Measurements from ENCODE around the gene UNC45A.

UNC45A gene

DNA sequence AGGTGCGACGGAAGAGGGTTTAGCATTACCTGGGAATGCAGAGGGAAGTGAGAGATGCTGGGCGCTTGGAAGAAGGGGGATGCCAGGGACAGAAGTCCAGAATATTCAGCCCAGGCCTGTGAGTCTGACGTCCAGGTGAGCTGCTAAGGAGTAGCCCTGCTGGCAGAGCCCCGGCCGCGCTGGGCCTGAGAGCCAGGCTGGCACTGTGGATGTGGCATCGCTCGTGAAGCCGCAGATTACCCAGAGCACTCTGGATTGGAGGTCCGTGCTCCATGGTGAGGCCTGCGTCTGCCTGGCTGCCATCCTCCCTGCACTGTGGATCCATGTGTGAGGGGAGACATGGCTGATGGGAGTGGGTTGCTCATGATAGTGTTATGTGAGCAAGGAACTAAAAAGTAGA, 17.5 kb upstream of the UNC45A start:
- peaks cover 17% of the 10 kb centered on the region for H3K4me1 ChIP-seq (ENCODE audit: control insufficient read depth, insufficient read depth, low read depth, low read length)
- WGBS: 98% methylated on average over 12 of the region's 12 CpGs
- H3K9ac ChIP-seq (ENCODE audit: low read length): no peak overlapping the region
- no peak overlapping the region for H3K23ac ChIP-seq (ENCODE audit: low read length in 2 of 2)
- no peaks in the 10 kb centered on the region for H3K9me3 ChIP-seq (ENCODE audit: control insufficient read depth, low read length)
- H3K4me2 ChIP-seq (ENCODE audit: low read length, poor library complexity, severe bottlenecking): no peak overlapping the region
- no peak overlapping the region for H3K18ac ChIP-seq (ENCODE audit: low read depth in 1 of 2, low read length in 2 of 2)
- H2BK120ac ChIP-seq (ENCODE audit: low read depth, low read length): no peak overlapping the region
- no peak overlapping the region for H2AK5ac ChIP-seq (ENCODE audit: low read length, severe bottlenecking)
- no peaks in the 10 kb centered on the region for H3K27me3 ChIP-seq (ENCODE audit: control insufficient read depth in 1 of 2, insufficient read depth in 1 of 2, low read length in 2 of 2)
- H2AFZ ChIP-seq (ENCODE audit: low read depth, low read length): no peak overlapping the region
- DNase-seq: no peak
- H3K27ac ChIP-seq (ENCODE audit: low read length, poor library complexity, severe bottlenecking): no peak overlapping the region
- H2BK12ac ChIP-seq (ENCODE audit: low read length in 2 of 2): peak overlapping the region in 1 of 2 experiments; percentile 9
- H3K79me1 ChIP-seq (replicated peaks; ENCODE audit: low read length, poor library complexity, severe bottlenecking): no peaks in the 10 kb centered on the region
- H3K4ac ChIP-seq (ENCODE audit: low read depth in 1 of 2, low read length in 2 of 2): no peak overlapping the region
- H3K36me3 ChIP-seq (ENCODE audit: control insufficient read depth in 1 of 2, insufficient read depth in 2 of 2, low read depth in 1 of 2, low read length in 2 of 2): peaks cover 56 to 86% of the 10 kb centered on the region in 2 experiments
- no peak overlapping the region for H2BK15ac ChIP-seq (ENCODE audit: low read depth, poor library complexity, severe bottlenecking)
- no peak overlapping the region for H2BK5ac ChIP-seq (ENCODE audit: low read depth, low read length, poor library complexity, severe bottlenecking)
- H4K91ac ChIP-seq (ENCODE audit: low read length): no peak overlapping the region
- H4K8ac ChIP-seq (ENCODE audit: low read length): no peak overlapping the region
- H3K14ac ChIP-seq (ENCODE audit: low read length in 2 of 2): no peak overlapping the region
- no peak overlapping the region for H3K4me3 ChIP-seq (ENCODE audit: insufficient read depth in 1 of 2, low read depth in 1 of 2, low read length in 2 of 2)

DNA sequence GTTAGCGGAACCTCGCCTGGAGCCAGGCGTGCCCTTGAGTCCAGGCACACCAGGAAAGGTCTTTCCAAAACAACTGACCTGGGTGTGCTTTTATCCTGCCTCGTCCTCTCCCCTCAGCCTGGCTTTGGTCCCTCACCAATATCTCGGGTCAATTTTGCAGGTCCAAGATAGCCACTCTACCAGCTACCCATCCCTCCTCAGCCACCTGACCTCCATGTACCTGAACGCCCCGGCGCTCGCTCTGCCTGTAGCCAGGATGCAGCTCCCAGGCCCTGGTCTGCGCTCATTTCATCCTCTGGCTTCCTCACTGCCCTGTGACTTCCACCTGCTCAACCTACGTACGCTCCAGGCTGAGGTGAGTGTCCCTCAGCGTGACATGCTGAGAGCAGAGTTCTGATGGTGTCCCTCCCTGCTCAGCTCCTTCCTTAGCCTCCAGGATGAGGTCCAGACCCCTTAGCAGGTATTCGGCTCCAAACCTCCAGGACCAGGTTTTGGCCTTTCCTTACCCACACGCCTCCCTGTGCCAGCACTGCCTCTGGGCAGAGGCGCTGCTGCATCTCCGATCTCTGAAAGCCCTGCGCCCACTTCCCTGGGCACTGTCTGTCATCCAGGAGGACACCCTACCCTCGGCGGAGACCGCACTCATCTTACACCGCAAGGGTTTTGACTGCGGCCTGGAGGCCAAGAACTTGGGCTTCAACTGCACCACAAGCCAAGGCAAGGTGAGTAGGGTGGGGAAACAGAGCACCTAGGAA, 16.9 kb upstream of the UNC45A start:
- H3K27ac ChIP-seq (ENCODE audit: low read length, poor library complexity, severe bottlenecking): no peak overlapping the region
- no peak overlapping the region for H2BK15ac ChIP-seq (ENCODE audit: low read depth, poor library complexity, severe bottlenecking)
- H2BK5ac ChIP-seq (ENCODE audit: low read depth, low read length, poor library complexity, severe bottlenecking): no peak overlapping the region
- H3K4ac ChIP-seq (ENCODE audit: low read depth in 1 of 2, low read length in 2 of 2): no peak overlapping the region
- H3K18ac ChIP-seq (ENCODE audit: low read depth in 1 of 2, low read length in 2 of 2): no peak overlapping the region
- peak overlapping the region; percentile 25 for H4K91ac ChIP-seq (ENCODE audit: low read length)
- H3K27me3 ChIP-seq (ENCODE audit: control insufficient read depth in 1 of 2, insufficient read depth in 1 of 2, low read length in 2 of 2): no peaks in the 10 kb centered on the region
- no peak overlapping the region for H2AK5ac ChIP-seq (ENCODE audit: low read length, severe bottlenecking)
- H2BK120ac ChIP-seq (ENCODE audit: low read depth, low read length): no peak overlapping the region
- DNase-seq: no peak
- H3K14ac ChIP-seq (ENCODE audit: low read length in 2 of 2): no peak overlapping the region
- WGBS: 93% methylated on average over 23 of the region's 23 CpGs
- H2BK12ac ChIP-seq (ENCODE audit: low read length in 2 of 2): no peak overlapping the region
- H3K23ac ChIP-seq (ENCODE audit: low read length in 2 of 2): no peak overlapping the region
- no peak overlapping the region for H3K9ac ChIP-seq (ENCODE audit: low read length)
- no peaks in the 10 kb centered on the region for H3K79me1 ChIP-seq (replicated peaks; ENCODE audit: low read length, poor library complexity, severe bottlenecking)
- no peaks in the 10 kb centered on the region for H3K9me3 ChIP-seq (ENCODE audit: control insufficient read depth, low read length)
- H3K4me3 ChIP-seq (ENCODE audit: insufficient read depth in 1 of 2, low read depth in 1 of 2, low read length in 2 of 2): no peak overlapping the region
- H3K36me3 ChIP-seq (ENCODE audit: control insufficient read depth in 1 of 2, insufficient read depth in 2 of 2, low read depth in 1 of 2, low read length in 2 of 2): peaks cover 50 to 80% of the 10 kb centered on the region in 2 experiments
- H3K4me1 ChIP-seq (ENCODE audit: control insufficient read depth, insufficient read depth, low read depth, low read length): peaks cover 17% of the 10 kb centered on the region
- no peak overlapping the region for H3K4me2 ChIP-seq (ENCODE audit: low read length, poor library complexity, severe bottlenecking)
- peak overlapping the region; percentile 4 for H4K8ac ChIP-seq (ENCODE audit: low read length)
- H2AFZ ChIP-seq (ENCODE audit: low read depth, low read length): no peak overlapping the region

DNA sequence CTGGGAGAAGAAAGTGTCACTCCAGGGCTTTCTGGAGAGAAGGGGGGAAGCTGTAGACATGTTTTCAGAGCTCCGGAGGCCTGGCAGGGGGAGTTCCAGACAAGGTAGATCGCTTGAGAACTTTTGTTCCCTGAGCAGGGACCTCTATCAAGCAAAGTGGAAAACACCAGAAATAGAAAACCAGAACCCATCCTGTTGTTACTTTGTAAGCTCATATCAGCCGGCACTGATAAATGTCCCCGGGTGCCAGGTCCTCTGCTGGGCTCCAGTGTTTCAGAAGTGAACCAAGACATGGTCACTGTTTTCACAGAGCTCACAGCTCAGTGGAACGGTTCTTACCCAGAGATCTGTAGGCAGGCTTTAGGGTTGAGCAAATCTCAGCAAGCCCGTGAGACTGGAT, 16.2 kb upstream of the UNC45A start:
- no peak overlapping the region for H3K27ac ChIP-seq (ENCODE audit: low read length, poor library complexity, severe bottlenecking)
- H3K23ac ChIP-seq (ENCODE audit: low read length in 2 of 2): no peak overlapping the region
- no peak overlapping the region for H3K9ac ChIP-seq (ENCODE audit: low read length)
- H4K91ac ChIP-seq (ENCODE audit: low read length): no peak overlapping the region
- no peak overlapping the region for H2AK5ac ChIP-seq (ENCODE audit: low read length, severe bottlenecking)
- H3K4me1 ChIP-seq (ENCODE audit: control insufficient read depth, insufficient read depth, low read depth, low read length): peaks cover 17% of the 10 kb centered on the region
- H3K36me3 ChIP-seq (ENCODE audit: control insufficient read depth in 1 of 2, insufficient read depth in 2 of 2, low read depth in 1 of 2, low read length in 2 of 2): peaks cover 44 to 73% of the 10 kb centered on the region in 2 experiments
- H2BK12ac ChIP-seq (ENCODE audit: low read length in 2 of 2): no peak overlapping the region
- H2BK15ac ChIP-seq (ENCODE audit: low read depth, poor library complexity, severe bottlenecking): no peak overlapping the region
- H3K4ac ChIP-seq (ENCODE audit: low read depth in 1 of 2, low read length in 2 of 2): no peak overlapping the region
- H3K18ac ChIP-seq (ENCODE audit: low read depth in 1 of 2, low read length in 2 of 2): no peak overlapping the region
- no peaks in the 10 kb centered on the region for H3K9me3 ChIP-seq (ENCODE audit: control insufficient read depth, low read length)
- no peak overlapping the region for H3K4me3 ChIP-seq (ENCODE audit: insufficient read depth in 1 of 2, low read depth in 1 of 2, low read length in 2 of 2)
- H3K79me1 ChIP-seq (replicated peaks; ENCODE audit: low read length, poor library complexity, severe bottlenecking): no peaks in the 10 kb centered on the region
- H3K4me2 ChIP-seq (ENCODE audit: low read length, poor library complexity, severe bottlenecking): no peak overlapping the region
- H3K14ac ChIP-seq (ENCODE audit: low read length in 2 of 2): no peak overlapping the region
- H4K8ac ChIP-seq (ENCODE audit: low read length): no peak overlapping the region
- no peak overlapping the region for H2AFZ ChIP-seq (ENCODE audit: low read depth, low read length)
- 94% methylated on average over 6 of the region's 6 CpGs for WGBS
- no peaks in the 10 kb centered on the region for H3K27me3 ChIP-seq (ENCODE audit: control insufficient read depth in 1 of 2, insufficient read depth in 1 of 2, low read length in 2 of 2)
- H2BK120ac ChIP-seq (ENCODE audit: low read depth, low read length): no peak overlapping the region
- DNase-seq: no peak
- no peak overlapping the region for H2BK5ac ChIP-seq (ENCODE audit: low read depth, low read length, poor library complexity, severe bottlenecking)

DNA sequence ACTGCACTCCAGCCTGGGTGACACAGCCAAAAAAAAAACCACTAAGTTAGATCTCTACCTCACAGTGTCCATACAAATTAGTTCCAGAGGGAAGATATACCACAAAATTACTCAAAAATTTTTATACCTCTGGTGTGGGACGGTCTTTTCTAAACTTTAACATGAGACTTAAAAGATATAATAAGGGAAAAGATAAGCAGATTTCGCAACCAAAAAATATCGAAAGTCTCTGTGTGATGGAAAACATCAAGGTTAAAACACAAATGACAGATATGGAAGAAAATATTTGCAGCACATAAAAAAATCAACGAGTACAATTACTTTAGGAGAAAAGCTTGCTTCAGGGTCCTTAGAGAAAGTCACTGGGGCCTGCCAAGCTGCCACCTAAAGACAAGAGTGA, 13.2 kb upstream of the UNC45A start:
- H2BK15ac ChIP-seq (ENCODE audit: low read depth, poor library complexity, severe bottlenecking): no peak overlapping the region
- H3K14ac ChIP-seq (ENCODE audit: low read length in 2 of 2): no peak overlapping the region
- no peaks in the 10 kb centered on the region for H3K9me3 ChIP-seq (ENCODE audit: control insufficient read depth, low read length)
- no peak overlapping the region for H3K4me3 ChIP-seq (ENCODE audit: insufficient read depth in 1 of 2, low read depth in 1 of 2, low read length in 2 of 2)
- H3K27me3 ChIP-seq (ENCODE audit: control insufficient read depth in 1 of 2, insufficient read depth in 1 of 2, low read length in 2 of 2): no peaks in the 10 kb centered on the region
- H3K9ac ChIP-seq (ENCODE audit: low read length): no peak overlapping the region
- H2AK5ac ChIP-seq (ENCODE audit: low read length, severe bottlenecking): no peak overlapping the region
- H2BK5ac ChIP-seq (ENCODE audit: low read depth, low read length, poor library complexity, severe bottlenecking): no peak overlapping the region
- WGBS: 97% methylated on average over 1 of the region's 4 CpGs
- H3K4ac ChIP-seq (ENCODE audit: low read depth in 1 of 2, low read length in 2 of 2): no peak overlapping the region
- H4K8ac ChIP-seq (ENCODE audit: low read length): no peak overlapping the region
- H3K23ac ChIP-seq (ENCODE audit: low read length in 2 of 2): no peak overlapping the region
- H2BK12ac ChIP-seq (ENCODE audit: low read length in 2 of 2): no peak overlapping the region
- H3K4me1 ChIP-seq (ENCODE audit: control insufficient read depth, insufficient read depth, low read depth, low read length): no peaks in the 10 kb centered on the region
- H3K36me3 ChIP-seq (ENCODE audit: control insufficient read depth in 1 of 2, insufficient read depth in 2 of 2, low read depth in 1 of 2, low read length in 2 of 2): peaks cover 34 to 44% of the 10 kb centered on the region in 2 experiments
- H2AFZ ChIP-seq (ENCODE audit: low read depth, low read length): no peak overlapping the region
- no peak overlapping the region for H4K91ac ChIP-seq (ENCODE audit: low read length)
- DNase-seq: no peak
- no peak overlapping the region for H3K27ac ChIP-seq (ENCODE audit: low read length, poor library complexity, severe bottlenecking)
- no peak overlapping the region for H3K4me2 ChIP-seq (ENCODE audit: low read length, poor library complexity, severe bottlenecking)
- no peaks in the 10 kb centered on the region for H3K79me1 ChIP-seq (replicated peaks; ENCODE audit: low read length, poor library complexity, severe bottlenecking)
- no peak overlapping the region for H3K18ac ChIP-seq (ENCODE audit: low read depth in 1 of 2, low read length in 2 of 2)
- no peak overlapping the region for H2BK120ac ChIP-seq (ENCODE audit: low read depth, low read length)
